ENCODE measurements around the gene CLDN9.

GRCh38 chr16:3050487-3050886 is 37.8 kb downstream of the CLDN9 start:
- TF ChIP-seq CTCF (IDR thresholded peaks at IDR 0.05; ENCODE audit: poor library complexity) = no peak
- no peak for TF ChIP-seq EZH2 (IDR thresholded peaks at IDR 0.05; ENCODE audit: borderline replicate concordance)
